ENCODE results near the gene ACTMAP.

The ACTMAP gene

DNA sequence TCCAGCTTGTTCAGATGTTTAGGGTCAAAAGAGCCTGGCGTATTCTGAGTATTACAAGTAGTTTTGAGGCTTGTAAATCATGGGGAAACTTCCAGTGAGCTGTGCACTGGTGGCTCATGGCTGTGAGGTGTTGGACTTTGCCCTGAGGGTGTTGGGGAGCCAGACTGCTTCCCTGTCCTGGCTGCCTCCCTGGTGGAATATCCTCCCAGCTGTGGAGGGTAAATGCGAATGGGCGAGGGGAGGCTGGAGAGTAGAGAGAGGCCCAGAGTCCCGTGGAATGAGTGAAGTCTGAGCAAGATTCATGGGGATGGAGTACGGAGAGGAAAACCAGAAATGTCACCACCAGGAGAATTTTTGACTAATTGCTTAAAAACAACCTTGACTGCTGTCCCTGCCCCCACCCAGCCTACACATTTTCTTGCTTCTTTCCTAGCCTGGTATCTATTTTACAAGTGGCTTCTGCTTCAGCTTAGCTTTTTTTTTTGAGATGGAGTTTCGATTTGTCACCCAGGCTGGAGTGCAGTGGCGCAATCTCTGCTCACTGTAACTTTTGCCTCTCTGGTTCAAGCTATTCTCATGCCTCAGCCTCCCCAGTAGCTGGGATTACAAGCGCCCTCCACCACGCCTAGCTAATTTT, 4.5 kb upstream of the ACTMAP start:
- Histone ChIP-seq H3K9me3 (replicated peaks; ENCODE audit: low read length) (no peaks in the 10 kb centered on the region), H3K9ac (ENCODE audit: low read depth, low read length) (no peak overlapping the region), H3K4me1 (ENCODE audit: control insufficient read depth, insufficient read depth, low read length) (peaks cover 23% of the 10 kb centered on the region), H3K4me2 (ENCODE audit: low read length) (peak overlapping the region; percentile 34), H3K27me3 (ENCODE audit: control insufficient read depth, insufficient read depth, low read length) (no peaks in the 10 kb centered on the region), H3K36me3 (ENCODE audit: insufficient read depth, low read length) (peaks cover 48% of the 10 kb centered on the region), H3K4me3 (ENCODE audit: low read length) (no peak overlapping the region)

GRCh38 chr19:40752257-40752781, 2.0 kb upstream of the ACTMAP start:
- H3K36me3 ChIP-seq (ENCODE audit: insufficient read depth, low read length) = peaks cover 33% of the 10 kb centered on the region
- no peaks in the 10 kb centered on the region for H3K27me3 ChIP-seq (ENCODE audit: control insufficient read depth, insufficient read depth, low read length)
- H3K9me3 ChIP-seq (replicated peaks; ENCODE audit: low read length) = no peaks in the 10 kb centered on the region
- H3K4me3 ChIP-seq (ENCODE audit: low read length) = peak overlapping the region; percentile 90
- H3K4me2 ChIP-seq (ENCODE audit: low read length) = peak overlapping the region; percentile 96
- peak overlapping the region; percentile 96 for H3K9ac ChIP-seq (ENCODE audit: low read depth, low read length)
- H3K4me1 ChIP-seq (ENCODE audit: control insufficient read depth, insufficient read depth, low read length) = peaks cover 29% of the 10 kb centered on the region

DNA sequence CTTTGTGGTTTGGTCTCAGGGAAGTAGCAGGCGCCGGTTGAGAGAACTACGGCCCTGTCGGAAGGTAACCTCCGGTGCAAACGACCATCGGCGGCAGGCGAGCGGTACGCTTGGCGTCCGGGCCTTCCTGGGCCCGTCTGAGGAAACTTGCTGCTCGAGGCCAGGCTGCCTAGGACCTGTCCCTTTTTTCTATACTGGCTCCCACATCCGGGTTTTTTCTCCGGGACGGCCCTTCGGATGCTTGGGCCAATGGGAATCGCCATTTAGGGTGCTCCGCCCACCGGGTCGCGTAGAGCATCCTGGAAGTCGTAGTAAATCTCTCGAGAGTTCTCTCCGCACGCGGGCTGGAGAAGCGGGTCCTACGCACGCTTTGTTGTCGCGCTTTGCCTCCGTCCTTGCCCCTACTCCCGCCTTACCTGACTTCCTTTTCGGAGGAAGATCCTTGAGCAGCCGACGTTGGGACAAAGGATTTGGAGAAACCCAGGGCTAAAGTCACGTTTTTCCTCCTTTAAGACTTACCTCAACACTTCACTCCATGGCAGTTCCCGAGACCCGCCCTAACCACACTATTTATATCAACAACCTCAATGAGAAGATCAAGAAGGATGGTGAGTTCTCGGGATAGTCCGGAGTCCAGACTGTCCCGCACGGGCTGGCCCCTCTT, 729 bp upstream of the ACTMAP start, which contains the start of gene SNRPA:
Gene SNRPA, plus strand, starts transcription at position 330 of the 664 bp plus-strand sequence. Its CDS starts 206 bp downstream, at position 536.
- Histone ChIP-seq H3K36me3 (ENCODE audit: insufficient read depth, low read length) (peaks cover 23% of the 10 kb centered on the region), H3K9ac (ENCODE audit: low read depth, low read length) (peak within 1 kb of the TSS; percentile 96), H3K4me3 (ENCODE audit: low read length) (peak within 1 kb of the TSS; percentile 90), H3K27me3 (ENCODE audit: control insufficient read depth, insufficient read depth, low read length) (no peaks in the 10 kb centered on the region), H3K4me1 (ENCODE audit: control insufficient read depth, insufficient read depth, low read length) (peaks cover 29% of the 10 kb centered on the region), H3K9me3 (replicated peaks; ENCODE audit: low read length) (no peaks in the 10 kb centered on the region), H3K4me2 (ENCODE audit: low read length) (peak within 1 kb of the TSS; percentile 99)

DNA sequence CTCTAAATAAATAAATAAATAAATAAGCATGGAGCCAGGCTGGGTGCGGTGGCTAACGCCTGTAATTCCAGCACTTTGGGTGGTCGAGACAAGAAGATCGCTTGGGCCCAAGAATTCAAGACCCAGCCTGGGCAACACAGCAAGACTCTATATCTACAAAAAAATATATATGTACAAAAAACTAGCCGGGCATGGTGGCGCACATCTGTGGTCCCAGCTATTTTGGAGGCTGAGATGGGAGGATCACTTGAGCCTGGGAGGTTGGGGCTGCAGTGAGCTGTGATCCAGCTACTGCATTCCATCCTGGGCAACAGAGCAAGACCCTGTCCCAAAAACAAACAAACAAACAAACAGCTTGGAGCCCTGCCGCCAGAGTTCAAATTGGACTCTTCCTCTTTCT, 2.7 kb downstream of the ACTMAP start:
- Histone ChIP-seq H3K9ac (ENCODE audit: low read depth, low read length) (no peak overlapping the region), H3K27me3 (ENCODE audit: control insufficient read depth, insufficient read depth, low read length) (no peaks in the 10 kb centered on the region), H3K4me1 (ENCODE audit: control insufficient read depth, insufficient read depth, low read length) (peaks cover 25% of the 10 kb centered on the region), H3K4me2 (ENCODE audit: low read length) (no peak overlapping the region), H3K9me3 (replicated peaks; ENCODE audit: low read length) (no peaks in the 10 kb centered on the region), H3K36me3 (ENCODE audit: insufficient read depth, low read length) (no peaks in the 10 kb centered on the region), H3K4me3 (ENCODE audit: low read length) (no peak overlapping the region)

GRCh38 chr19:40745402-40745780, 4.9 kb downstream of the ACTMAP start:
- Histone ChIP-seq H3K4me1 (ENCODE audit: control insufficient read depth, insufficient read depth, low read length) (peaks cover 21% of the 10 kb centered on the region), H3K9ac (ENCODE audit: low read depth, low read length) (no peak overlapping the region)

DNA sequence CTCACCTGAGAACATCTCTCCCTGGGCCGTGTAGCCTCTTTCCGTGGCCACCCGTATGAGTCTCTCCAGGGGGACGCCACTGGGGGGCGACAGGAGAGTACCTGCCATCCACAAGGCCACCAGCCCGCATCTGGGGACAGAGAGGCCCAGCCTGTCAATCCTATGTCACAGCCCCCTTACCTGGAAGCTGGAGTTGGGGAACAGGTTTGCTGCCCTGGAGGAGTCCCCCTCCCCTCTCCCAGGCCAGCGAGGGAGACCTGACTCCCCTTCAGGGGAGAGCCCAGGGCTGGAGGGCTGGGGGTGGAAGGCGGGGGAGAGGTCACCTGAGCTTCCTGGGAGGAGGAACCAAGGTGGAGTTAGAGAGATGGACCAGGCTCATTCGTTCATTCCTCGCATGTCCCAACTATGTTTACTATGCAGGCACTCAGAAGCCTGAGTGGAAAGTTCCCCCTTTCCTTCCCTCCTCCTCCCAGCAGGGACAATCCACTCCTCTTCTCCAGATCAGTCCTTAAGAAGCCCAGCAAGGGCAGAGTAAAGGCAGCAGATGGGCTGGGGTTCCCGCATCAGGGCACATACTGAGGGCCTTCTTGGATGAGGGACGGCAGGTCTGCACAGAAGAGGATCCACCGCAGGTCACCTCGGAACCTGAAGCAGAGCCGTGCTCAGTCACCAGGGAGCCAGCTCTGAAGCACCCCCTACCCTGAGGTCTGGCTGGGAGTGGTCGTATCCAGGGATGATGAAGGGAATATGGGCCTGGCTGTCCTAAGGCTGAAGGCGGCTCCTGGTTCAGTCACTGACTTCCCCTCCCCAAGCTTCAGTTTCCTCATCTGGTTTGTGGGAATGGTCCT, 5.5 kb downstream of the ACTMAP start:
- no peak overlapping the region for H3K4me3 ChIP-seq (ENCODE audit: low read length)
- no peak overlapping the region for H3K4me2 ChIP-seq (ENCODE audit: low read length)
- H3K9ac ChIP-seq (ENCODE audit: low read depth, low read length) = no peak overlapping the region
- H3K9me3 ChIP-seq (replicated peaks; ENCODE audit: low read length) = no peaks in the 10 kb centered on the region
- H3K4me1 ChIP-seq (ENCODE audit: control insufficient read depth, insufficient read depth, low read length) = peaks cover 17% of the 10 kb centered on the region
- H3K27me3 ChIP-seq (ENCODE audit: control insufficient read depth, insufficient read depth, low read length) = no peaks in the 10 kb centered on the region
- H3K36me3 ChIP-seq (ENCODE audit: insufficient read depth, low read length) = peaks cover 6% of the 10 kb centered on the region

More at GRCh38 chr19:40745402-40745780, 4.9 kb downstream of the ACTMAP start:
- Histone ChIP-seq H3K4me3 (ENCODE audit: low read length) (no peak overlapping the region), H3K4me2 (ENCODE audit: low read length) (no peak overlapping the region), H3K27me3 (ENCODE audit: control insufficient read depth, insufficient read depth, low read length) (no peaks in the 10 kb centered on the region), H3K9me3 (replicated peaks; ENCODE audit: low read length) (no peaks in the 10 kb centered on the region), H3K36me3 (ENCODE audit: insufficient read depth, low read length) (peaks cover under 1% of the 10 kb centered on the region)

DNA sequence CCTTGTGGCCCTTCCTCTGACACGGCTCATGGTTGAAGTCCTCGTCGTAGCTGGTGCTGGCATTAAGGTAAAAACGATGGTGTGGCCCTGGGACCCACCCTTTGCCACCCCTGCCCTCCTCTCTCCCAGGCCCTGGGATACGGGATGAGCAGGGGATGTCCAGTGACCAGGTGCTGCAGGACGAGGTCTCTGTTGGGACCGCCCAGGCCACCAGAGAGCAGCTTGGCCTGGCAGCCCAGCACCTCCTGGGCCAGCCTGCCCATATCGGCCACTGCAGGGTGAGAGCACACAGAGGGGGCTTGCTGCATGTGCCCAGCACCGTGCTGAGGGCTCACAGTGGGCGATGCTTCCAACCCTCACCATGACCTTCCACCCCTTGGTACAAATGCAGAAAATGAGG, 6.4 kb downstream of the ACTMAP start:
- Histone ChIP-seq H3K9me3 (replicated peaks; ENCODE audit: low read length) (no peaks in the 10 kb centered on the region), H3K36me3 (ENCODE audit: insufficient read depth, low read length) (peaks cover 15% of the 10 kb centered on the region), H3K4me2 (ENCODE audit: low read length) (no peak overlapping the region), H3K9ac (ENCODE audit: low read depth, low read length) (no peak overlapping the region), H3K4me1 (ENCODE audit: control insufficient read depth, insufficient read depth, low read length) (peaks cover 10% of the 10 kb centered on the region), H3K4me3 (ENCODE audit: low read length) (no peak overlapping the region), H3K27me3 (ENCODE audit: control insufficient read depth, insufficient read depth, low read length) (no peaks in the 10 kb centered on the region)

GRCh38 chr19:40742886-40743285, 7.4 kb downstream of the ACTMAP start:
- Histone ChIP-seq H3K9me3 (replicated peaks; ENCODE audit: low read length) (no peaks in the 10 kb centered on the region), H3K4me3 (ENCODE audit: low read length) (no peak overlapping the region), H3K4me2 (ENCODE audit: low read length) (no peak overlapping the region), H3K4me1 (ENCODE audit: control insufficient read depth, insufficient read depth, low read length) (peaks cover 10% of the 10 kb centered on the region), H3K9ac (ENCODE audit: low read depth, low read length) (no peak overlapping the region), H3K27me3 (ENCODE audit: control insufficient read depth, insufficient read depth, low read length) (no peaks in the 10 kb centered on the region), H3K36me3 (ENCODE audit: insufficient read depth, low read length) (peaks cover 20% of the 10 kb centered on the region)

DNA sequence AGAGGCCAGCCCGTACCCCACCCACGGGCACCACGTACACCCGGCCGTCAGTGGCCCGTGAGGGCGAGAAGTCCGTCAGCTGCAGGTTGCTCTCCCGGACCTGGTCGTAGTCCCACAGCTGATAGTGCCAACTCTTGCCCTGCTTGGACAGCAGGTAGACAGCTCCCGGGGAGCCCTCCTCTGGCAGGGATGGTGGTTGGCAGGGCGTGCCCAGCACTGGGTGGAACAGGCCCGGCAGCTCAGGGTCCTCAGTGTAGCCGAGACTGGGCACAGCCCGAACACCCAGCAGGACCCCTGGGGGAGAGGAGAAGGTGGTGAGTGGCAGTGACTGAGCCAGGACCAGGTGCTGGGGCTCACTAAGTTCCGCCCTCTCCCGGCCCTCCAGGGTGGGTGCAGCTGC, 7.8 kb downstream of the ACTMAP start:
- H3K9me3 ChIP-seq (replicated peaks; ENCODE audit: low read length) = no peaks in the 10 kb centered on the region
- no peak overlapping the region for H3K9ac ChIP-seq (ENCODE audit: low read depth, low read length)
- no peak overlapping the region for H3K4me2 ChIP-seq (ENCODE audit: low read length)
- H3K27me3 ChIP-seq (ENCODE audit: control insufficient read depth, insufficient read depth, low read length) = no peaks in the 10 kb centered on the region
- H3K36me3 ChIP-seq (ENCODE audit: insufficient read depth, low read length) = peaks cover 23% of the 10 kb centered on the region
- H3K4me1 ChIP-seq (ENCODE audit: control insufficient read depth, insufficient read depth, low read length) = peaks cover 10% of the 10 kb centered on the region
- H3K4me3 ChIP-seq (ENCODE audit: low read length) = no peak overlapping the region

DNA sequence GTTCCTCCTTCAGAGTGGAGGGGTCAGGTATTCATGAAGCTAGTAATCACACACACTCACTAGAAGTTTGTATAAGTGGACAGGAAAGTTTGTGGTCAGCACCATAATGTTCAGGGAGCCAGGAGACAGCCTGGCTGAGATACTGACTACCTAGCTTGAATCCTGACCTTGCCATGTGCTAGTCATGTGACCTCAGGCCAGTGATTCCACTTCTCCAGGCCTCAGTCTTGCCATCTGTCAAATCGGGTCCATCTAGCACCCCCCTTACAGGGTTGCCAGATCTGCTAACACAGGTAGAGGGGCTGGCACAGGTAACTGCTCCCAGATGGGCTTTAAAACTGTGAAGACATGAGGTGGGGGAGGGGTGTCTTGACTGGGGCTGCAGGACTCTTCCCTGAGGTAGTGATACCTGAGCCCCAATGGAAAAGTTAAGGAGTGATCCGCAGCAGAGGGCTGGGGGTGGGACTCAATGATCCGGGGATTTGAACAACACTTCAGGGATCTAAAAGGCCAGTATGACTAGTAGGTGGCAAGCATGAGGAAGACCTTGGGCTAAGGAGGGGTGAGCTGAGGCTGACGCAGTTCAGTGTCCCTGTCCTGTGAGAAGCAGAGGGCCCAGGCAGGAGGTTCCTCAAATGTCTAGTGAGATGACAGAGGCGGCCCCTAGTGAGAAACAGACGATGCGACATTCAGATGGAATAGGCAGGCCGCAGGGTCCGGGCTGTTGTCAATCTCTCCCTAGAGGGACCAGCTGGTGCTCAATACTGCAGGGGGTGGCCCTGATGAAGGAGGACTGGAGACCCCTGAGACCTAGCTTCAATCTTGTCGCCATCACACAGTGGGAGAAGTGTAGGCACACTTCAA, 8.5 kb downstream of the ACTMAP start:
- H3K27me3 ChIP-seq (ENCODE audit: control insufficient read depth, insufficient read depth, low read length) = no peaks in the 10 kb centered on the region
- peaks cover 10% of the 10 kb centered on the region for H3K4me1 ChIP-seq (ENCODE audit: control insufficient read depth, insufficient read depth, low read length)
- peaks cover 30% of the 10 kb centered on the region for H3K36me3 ChIP-seq (ENCODE audit: insufficient read depth, low read length)
- no peak overlapping the region for H3K4me2 ChIP-seq (ENCODE audit: low read length)
- no peak overlapping the region for H3K9ac ChIP-seq (ENCODE audit: low read depth, low read length)
- no peaks in the 10 kb centered on the region for H3K9me3 ChIP-seq (replicated peaks; ENCODE audit: low read length)
- H3K4me3 ChIP-seq (ENCODE audit: low read length) = no peak overlapping the region

Measured in skeletal muscle satellite cell (primary cell).